HepG2 (cell line): ENCODE results near the gene PTPDC1. TPM values are rescaled to one million over a fixed set of nuclear protein-coding genes. Genes with fewer than 3 reads are reported as not detected.

ENCODE experiments used
- ATAC-seq: fragments of 200-7000 bp; cut with Tn5 transposase; 3 replicates; pipeline ENCODE4 v1.9.1; 2020; ENCODE audit warnings: mild to moderate bottlenecking, moderate library complexity
- BruUV-seq: library from RNA; stranded (reverse); fragments of 400-500 nt; replicated peaks from 2 replicates; lab custom pipeline; 2021; lab: Mats Ljungman, UMichigan
- CTCF ChIA-PET: fragments of 300-600 bp; formaldehyde crosslinking; extraction: SDS; loops from one replicate; lab custom pipeline; 2021; ENCODE audit warnings: low total read pairs, inconsistent platforms, low intra/inter-chr PET ratio; lab: Yijun Ruan, JAX
- POLR2A ChIA-PET: fragments of 350-600 bp; sonication (Branson Sonifier 250); formaldehyde crosslinking; loops from one replicate; lab custom pipeline; 2020; ENCODE audit warnings: antibody characterized with exemption, inconsistent platforms; lab: Yijun Ruan, JAX
- DNase-seq: peaks from one replicate; pipeline ENCODE4 v3.0.0-alpha.2; 2015; ENCODE audit warnings: low spot score
- FAIRE-seq: peaks from 3 replicates; lab custom pipeline; 2011; peaks lifted over from hg19 to GRCh38; lab: Jason Lieb, UNC
- H2AFZ ChIP-seq: one replicate; pipeline ENCODE4 v1.6.1; 2011; ENCODE audit warnings: low read length, inconsistent platforms
- H3K27ac ChIP-seq: fragments of 300-600 bp; 3 replicates; pipeline ENCODE4 v1.8.0; 2011; ENCODE audit warnings: mixed run types, mild to moderate bottlenecking, mixed read lengths, low read length, inconsistent platforms; ENCODE audit not compliant: insufficient read depth; ENCODE audit errors: extremely low read length
- H3K27me3 ChIP-seq, 2 experiments: fragments of 200-600 bp in 1 of 2; 2 replicates in 1 of 2; 3 replicates in 1 of 2; pipeline versions ENCODE4 v1.6.0 to v1.8.0; 2011; ENCODE audit warnings: low read length in 2 of 2, mild to moderate bottlenecking in 2 of 2, moderate library complexity in 2 of 2, inconsistent platforms in 1 of 2; ENCODE audit not compliant: insufficient read depth in 2 of 2, control insufficient read depth in 1 of 2
- H3K36me3 ChIP-seq, 2 experiments: fragments of 200-600 bp in 1 of 2; replicated peaks in 1 of 2; 2 replicates in 1 of 2; 3 replicates in 1 of 2; pipeline versions ENCODE4 v1.5.1 to v1.8.0; 2011; ENCODE audit warnings: low read length in 2 of 2, inconsistent platforms in 1 of 2; ENCODE audit not compliant: insufficient read depth in 2 of 2, control insufficient read depth in 1 of 2
- H3K4me1 ChIP-seq: 2 replicates; pipeline ENCODE4 v1.5.1; 2012; ENCODE audit warnings: low read length, inconsistent platforms; ENCODE audit not compliant: insufficient read depth
- H3K4me2 ChIP-seq: 2 replicates; pipeline ENCODE4 v1.6.0; 2011; ENCODE audit warnings: low read depth, low read length, inconsistent platforms
- H3K4me3 ChIP-seq, 3 experiments: fragments of 200-600 bp in 1 of 3; sonication (generic), shearing (Covaris generic) in 1 of 3; replicated peaks in 1 of 3; 2 replicates each; pipeline ENCODE4 v1.5.1; 2011 to 2016; ENCODE audit warnings: low read length in 3 of 3, inconsistent platforms in 2 of 3, low read depth in 2 of 3, mild to moderate bottlenecking in 2 of 3, control low read depth in 1 of 3, mixed read lengths in 1 of 3; ENCODE audit not compliant: insufficient read depth in 1 of 3
- H3K79me2 ChIP-seq: one replicate; pipeline ENCODE4 v1.6.1; 2011; ENCODE audit warnings: low read length, inconsistent platforms; ENCODE audit not compliant: insufficient read depth
- H3K9ac ChIP-seq: 2 replicates; pipeline ENCODE4 v1.6.0; 2011; ENCODE audit warnings: mild to moderate bottlenecking, low read depth, low read length, inconsistent platforms; ENCODE audit not compliant: insufficient read depth
- H3K9me3 ChIP-seq: 2 replicates; pipeline ENCODE4 v1.5.1; 2012; ENCODE audit warnings: mild to moderate bottlenecking, low read length
- H4K20me1 ChIP-seq: 2 replicates; pipeline ENCODE4 v1.6.0; 2011; ENCODE audit warnings: inconsistent platforms, mild to moderate bottlenecking, low read length, moderate library complexity; ENCODE audit not compliant: insufficient read depth
- AKAP8 ChIP-seq: sonication (generic); formaldehyde crosslinking; IDR thresholded peaks from 2 replicates; pipeline ENCODE4 v1.5.1; 2020; ENCODE audit warnings: mild to moderate bottlenecking, missing genetic modification reagents
- GATAD2A ChIP-seq: IDR thresholded peaks from 2 replicates; pipeline ENCODE4 v1.6.1; 2016
- HMG20A ChIP-seq: IDR thresholded peaks from 2 replicates; pipeline ENCODE4 v1.6.1; 2016; ENCODE audit warnings: borderline replicate concordance
- PBX3 ChIP-seq: sonication (generic); formaldehyde crosslinking; IDR thresholded peaks from 2 replicates; pipeline ENCODE4 v1.8.1; 2023; ENCODE audit warnings: missing genetic modification reagents, inconsistent platforms, borderline replicate concordance
- SIN3A ChIP-seq: IDR thresholded peaks from 2 replicates; pipeline ENCODE4 v1.6.1; 2011; ENCODE audit warnings: low read depth, mild to moderate bottlenecking, control low read depth, low read length, borderline replicate concordance
- SOX5 ChIP-seq: IDR thresholded peaks from 2 replicates; pipeline ENCODE4 v1.6.1; 2016; ENCODE audit warnings: borderline replicate concordance
- YEATS4 ChIP-seq: sonication (generic); formaldehyde crosslinking; IDR thresholded peaks from 2 replicates; pipeline ENCODE4 v1.4.0; 2020; ENCODE audit warnings: missing genetic modification reagents, borderline replicate concordance
- ZFX ChIP-seq: sonication (generic); formaldehyde crosslinking; IDR thresholded peaks from 2 replicates; pipeline ENCODE4 v1.4.0; 2020; ENCODE audit warnings: mild to moderate bottlenecking, low read depth, missing genetic modification reagents, moderate library complexity
- ZFY ChIP-seq: sonication (generic); formaldehyde crosslinking; IDR thresholded peaks from 2 replicates; pipeline ENCODE4 v1.4.0; 2020; ENCODE audit warnings: missing genetic modification reagents
- ZNF280D ChIP-seq: sonication (generic); formaldehyde crosslinking; IDR thresholded peaks from 2 replicates; pipeline ENCODE4 v1.5.1; 2020; ENCODE audit warnings: mild to moderate bottlenecking, missing genetic modification reagents
- ZNF362 ChIP-seq: sonication (generic); formaldehyde crosslinking; IDR thresholded peaks from 2 replicates; pipeline ENCODE4 v1.4.0; 2020; ENCODE audit warnings: missing genetic modification reagents, mild to moderate bottlenecking, borderline replicate concordance
- ZNF446 ChIP-seq: sonication (generic); formaldehyde crosslinking; IDR thresholded peaks from 2 replicates; pipeline ENCODE4 v1.5.0; 2020; ENCODE audit warnings: mild to moderate bottlenecking, missing genetic modification reagents
- ZNF510 ChIP-seq: sonication (generic); formaldehyde crosslinking; IDR thresholded peaks from 2 replicates; pipeline ENCODE4 v1.4.0; 2020; ENCODE audit warnings: low read depth, mild to moderate bottlenecking, missing genetic modification reagents
- ZNF841 ChIP-seq: sonication (generic); formaldehyde crosslinking; IDR thresholded peaks from 2 replicates; pipeline ENCODE4 v1.8.1; 2023; ENCODE audit warnings: missing genetic modification reagents, borderline replicate concordance
- ZSCAN22 ChIP-seq: sonication (generic); formaldehyde crosslinking; IDR thresholded peaks from 2 replicates; pipeline ENCODE4 v1.4.0; 2020; ENCODE audit warnings: mild to moderate bottlenecking, missing genetic modification reagents
- WGBS: methylation state at CpG from one replicate; pipeline ENCODE4 v1.1.6; 2017; ENCODE audit warnings: low lambda C conversion rate; 5-methylcytosine and 5-hydroxymethylcytosine counted together
- in situ Hi-C: cut with HindIII; loops from 2 replicates; pipeline ENCODE4 v1.10.0; 2017; ENCODE audit warnings: low pct_unique_long_range_greater_than_20kb; ENCODE audit not compliant: extremely low pct_ligation_motif_present
- intact Hi-C: fragments of 100-400 bp; cut with micrococcal nuclease; formaldehyde crosslinking; loops from one replicate; pipeline ENCODE4 v1.10.0; 2022; ENCODE audit not compliant: unreplicated experiment
- polyA plus RNA-seq, 8 experiments: library from polyadenylated mRNA; depleted of rRNA in 3 of 8; stranded (reverse) in 7 of 8; unstranded in 1 of 8; fragments of >200 nt; fragmentation: Illumina TruSeq in 4 of 8; extraction: Trizol in 4 of 8; gene quantifications; 2 replicates each; pipeline versions ENCODE4 v1.2.1 to v1.2.3, GENCODE V29; 2011 to 2016; ENCODE audit warnings: low read depth in 4 of 8, missing spikeins in 1 of 8, mixed read lengths in 1 of 8; ENCODE audit not compliant: insufficient read depth in 1 of 8
- total RNA-seq, 5 experiments: library from RNA; depleted of rRNA; stranded (reverse); fragments of >200 nt; fragmentation: Illumina TruSeq; extraction: Trizol; gene quantifications; 2 replicates each; pipeline ENCODE4 v1.2.3, GENCODE V29; 2016; ENCODE audit warnings: low read depth in 1 of 5

Gene PTPDC1
- total and polyA plus RNA-seq, 2 of the 13 experiments (the other 11 are each of a cell fraction or from before 2014, with no cell fraction given) = 6.1 to 8.6 TPM

- WGBS = 53% methylated on average over 13 of the region's 13 CpGs
- Histone ChIP-seq H3K4me2 (no peak overlapping the region), H3K9me3 (no peaks in the 10 kb centered on the region), H3K27ac (no peak overlapping the region), H4K20me1 (no peaks in the 10 kb centered on the region), H3K4me3 (no peak overlapping the region), H3K9ac (no peak overlapping the region), H2AFZ (no peak overlapping the region), H3K4me1 (peaks cover 15% of the 10 kb centered on the region; the same call in 1 of the 2 replicates)
- no TSS peak for BruUV-seq
- DNase-seq = no peak
- TF ChIP-seq HMG20A (CRISPR knock-in tag) (no peak), ZNF280D (CRISPR knock-in tag) (no peak), ZNF841 (CRISPR knock-in tag) (no peak), AKAP8 (CRISPR knock-in tag) (no peak), ZSCAN22 (CRISPR knock-in tag) (no peak), ZNF446 (CRISPR knock-in tag) (no peak), ZNF510 (CRISPR knock-in tag) (no peak), SOX5 (no peak), ZFY (CRISPR knock-in tag) (no peak), SIN3A (no peak), ZNF362 (no peak), PBX3 (CRISPR knock-in tag) (no peak), ZFX (CRISPR knock-in tag) (no peak), GATAD2A (CRISPR knock-in tag) (no peak), YEATS4 (no peak)
- TF ChIP-seq, all 625 proteins: peak for 0
- no peak for ATAC-seq
- H3K79me2 ChIP-seq = no peaks in the 10 kb centered on the region
- ChIA-PET POLR2A (no interaction called here), CTCF (no interaction called here)
- no peaks in the 10 kb centered on the region; a peak in 1 of 5 replicates for H3K27me3 ChIP-seq
- FAIRE-seq = no peak
- in situ Hi-C loops = no loop called here
- intact Hi-C loops = no loop called here
- no peaks in the 10 kb centered on the region for H3K36me3 ChIP-seq
These were observed 55.6 kb downstream of the PTPDC1 start for GRCh38 chr9:94139672-94140417.
